AG10803 (cell line): ENCODE data around the gene GNAI1.

Source experiments
- DNase-seq: peaks from one replicate; pipeline ENCODE4 v3.0.0; 2010; ENCODE audit warnings: low read depth
- H3K4me3 ChIP-seq: 2 replicates; pipeline ENCODE4 v1.5.1; 2011; ENCODE audit warnings: mild to moderate bottlenecking, low read length, control low read depth
- CTCF ChIP-seq: conservative IDR thresholded peaks from 2 replicates; pipeline ENCODE4 v1.5.1; 2011; ENCODE audit warnings: mild to moderate bottlenecking, low read length, control low read depth, inconsistent platforms

The GNAI1 gene

GRCh38 chr7:80146545-80147182 is 12.0 kb downstream of the GNAI1 start:
- H3K4me3 ChIP-seq = no peak overlapping the region
- no peak for TF ChIP-seq CTCF
- no peak for DNase-seq

- H3K4me3 ChIP-seq = no peak overlapping the region
- peak; percentile 97 for DNase-seq
- no peak for TF ChIP-seq CTCF
Observed at GRCh38 chr7:80147543-80148391, 13.1 kb downstream of the GNAI1 start.

- peak; percentile 82 for DNase-seq
- no peak overlapping the region for H3K4me3 ChIP-seq
- TF ChIP-seq CTCF = no peak
Observed at GRCh38 chr7:80150611-80151273, 16.1 kb downstream of the GNAI1 start.

GRCh38 chr7:80151274-80151665 is 16.6 kb downstream of the GNAI1 start:
- peak; percentile 97 for DNase-seq
- peak; percentile 34 for TF ChIP-seq CTCF
- no peak overlapping the region for H3K4me3 ChIP-seq

GRCh38 chr7:80153446-80153845 is 18.8 kb downstream of the GNAI1 start:
- no peak for TF ChIP-seq CTCF
- peak; percentile 30 for DNase-seq

GRCh38 chr7:80154656-80155333 is 20.2 kb downstream of the GNAI1 start:
- DNase-seq = peak; percentile 74
- no peak overlapping the region for H3K4me3 ChIP-seq
- no peak for TF ChIP-seq CTCF

More at GRCh38 chr7:80153446-80153845, 18.8 kb downstream of the GNAI1 start:
- H3K4me3 ChIP-seq = no peak overlapping the region
